Measurements from ENCODE around the gene GAB2. TPM values are rescaled to one million over a fixed set of nuclear protein-coding genes. Genes with fewer than 3 reads are reported as not detected.

GAB2 gene
- total and polyA plus RNA-seq, 2 of the 4 experiments (the other 2 are of a cell fraction): 3.3 to 5.9 TPM

GRCh38 chr11:78171951-78172350 is 245.7 kb downstream of the GAB2 start:
- no peak for DNase-seq
- H3K9ac ChIP-seq (ENCODE audit: low read depth, low read length): no peak overlapping the region
- H2BK15ac ChIP-seq (ENCODE audit: low read depth, low read length): no peak overlapping the region
- intact Hi-C loops (cut with micrococcal nuclease): no loop called here
- H3K14ac ChIP-seq (replicated peaks; ENCODE audit: low read depth, low read length): no peak overlapping the region
- in situ Hi-C loops (cut with MboI; ENCODE audit: low sequenced_read_pairs): no loop called here
- H2AFZ ChIP-seq (replicated peaks; ENCODE audit: low read length, poor library complexity): no peak overlapping the region
- H3K56ac ChIP-seq (ENCODE audit: extremely low read depth, insufficient read depth, low read length): no peak overlapping the region
- H3K36me3 ChIP-seq (ENCODE audit: control insufficient read depth, insufficient read depth, low read length): peaks cover 29% of the 10 kb centered on the region
- H4K5ac ChIP-seq (ENCODE audit: low read depth, low read length): no peak overlapping the region
- no TSS peak for BruUV-seq (replicated peaks)
- H3K9me3 ChIP-seq (ENCODE audit: control insufficient read depth, insufficient read depth, low read length): no peaks in the 10 kb centered on the region
- WGBS, 2 experiments (ENCODE audit: extremely low coverage in 2 of 2, insufficient read length in 1 of 2): 89% methylated on average over 3 of the region's 6 CpGs; no CpG with 5 or more reads in 1 of the 2 experiments
- peaks cover 19% of the 10 kb centered on the region for H3K4me1 ChIP-seq (ENCODE audit: control insufficient read depth, insufficient read depth, low read length)
- no peak overlapping the region for H3K27ac ChIP-seq (ENCODE audit: insufficient read depth, low read length)
- no peak overlapping the region for H4K91ac ChIP-seq (ENCODE audit: insufficient read depth, low read depth, low read length)
- H3K27me3 ChIP-seq (ENCODE audit: control insufficient read depth, insufficient read depth, low read length): no peaks in the 10 kb centered on the region
- no peak overlapping the region for H2AK5ac ChIP-seq (ENCODE audit: low read depth, low read length)
- H4K8ac ChIP-seq (ENCODE audit: low read depth in 2 of 2, low read length in 2 of 2): no peak overlapping the region
- TF ChIP-seq BHLHE40 (IDR thresholded peaks at IDR 0.05; ENCODE audit: low read depth, low read length) (no peak), NFE2L2 (IDR thresholded peaks at IDR 0.05; ENCODE audit: low read depth, low read length) (no peak), RFX5 (IDR thresholded peaks at IDR 0.05; ENCODE audit: low read depth, low read length) (no peak), RAD21 (IDR thresholded peaks at IDR 0.05; ENCODE audit: low read length) (no peak), USF2 (IDR thresholded peaks at IDR 0.05; ENCODE audit: low read depth, low read length) (no peak), CTCF (conservative IDR thresholded peaks at IDR 0.05; ENCODE audit: low read depth, low read length) (no peak), RCOR1 (IDR thresholded peaks at IDR 0.05; ENCODE audit: insufficient replicate concordance, low read length) (no peak), CHD1 (IDR thresholded peaks at IDR 0.05; ENCODE audit: low read depth, low read length) (no peak), ELK1 (IDR thresholded peaks at IDR 0.05; ENCODE audit: borderline replicate concordance, low read depth, low read length) (no peak), MAFK (IDR thresholded peaks at IDR 0.05; ENCODE audit: low read depth, low read length) (no peak), POLR2A (IDR thresholded peaks at IDR 0.05; ENCODE audit: low read depth, low read length) (no peak), CEBPB (IDR thresholded peaks at IDR 0.05; ENCODE audit: low read depth, low read length) (no peak), SMC3 (IDR thresholded peaks at IDR 0.05; ENCODE audit: low read depth, low read length) (no peak), MXI1 (IDR thresholded peaks at IDR 0.05; ENCODE audit: borderline replicate concordance, low read depth, low read length) (no peak), FOS (IDR thresholded peaks at IDR 0.05; ENCODE audit: low read depth, low read length) (no peak), MAZ (IDR thresholded peaks at IDR 0.05; ENCODE audit: borderline replicate concordance, low read depth, low read length) (no peak)
- ChIA-PET CTCF (interaction anchor here (1.2 kb wide), 1 partner anchor 392 kb away, joined by 3 read pairs; no protein-coding TSS in a partner anchor), POLR2A (ENCODE audit: unreplicated experiment) (no interaction called here)
- no peak overlapping the region for H3K4me3 ChIP-seq (ENCODE audit: insufficient read depth, low read depth, low read length)
- ATAC-seq (ENCODE audit: low read depth): no peak
- H2BK120ac ChIP-seq (ENCODE audit: low read depth, low read length): no peak overlapping the region
- dilution Hi-C loops (cut with HindIII; ENCODE audit: low sequenced_read_pairs, unreplicated experiment): no loop called here
- no peak overlapping the region for H2BK5ac ChIP-seq (ENCODE audit: low read depth, low read length, poor library complexity, severe bottlenecking)
- no peak overlapping the region for H3K4ac ChIP-seq (ENCODE audit: low read depth, low read length)
- no peak overlapping the region for H2AK9ac ChIP-seq (replicated peaks; ENCODE audit: low read depth, low read length, poor library complexity)
- H3K79me1 ChIP-seq (ENCODE audit: low read depth in 1 of 2, low read length in 2 of 2): peaks cover 5 to 43% of the 10 kb centered on the region in 2 experiments; a peak in 3 of 4 replicates
- H4K20me1 ChIP-seq (ENCODE audit: insufficient read depth, low read length): no peaks in the 10 kb centered on the region
- no peak overlapping the region for H2BK20ac ChIP-seq (ENCODE audit: low read depth, low read length)
- H3K4me2 ChIP-seq (ENCODE audit: low read depth, low read length): no peak overlapping the region
- H3K23ac ChIP-seq (ENCODE audit: low read depth, low read length): no peak overlapping the region
- H3K18ac ChIP-seq (ENCODE audit: low read depth, low read length): no peak overlapping the region
- H3K9me1 ChIP-seq (ENCODE audit: insufficient read depth, low read length): peaks cover 31% of the 10 kb centered on the region

Measured in IMR-90 (cell line).